Prostate gland (tissue), 2 donors: ENCODE data around the gene TFE3.

Experiments
- POLR2A ChIP-seq: fragments of 450-650 bp; IDR thresholded peaks from one replicate; pipeline ENCODE4 v1.6.1; 2016; ENCODE audit warnings: antibody characterized with exemption, mild to moderate bottlenecking
- POLR2AphosphoS5 ChIP-seq: sonication (generic); formaldehyde crosslinking; IDR thresholded peaks from one replicate; pipeline ENCODE4 v1.6.1; 2017; ENCODE audit warnings: antibody characterized with exemption
- TF ChIP-seq, protein P1 (sequence below), 4 experiments: fragments of 200-600 bp in 2 of 4; fragments of 450-650 bp in 2 of 4; sonication (generic) in 2 of 4; IDR thresholded peaks; 1 replicate in 3 of 4; 2 replicates in 1 of 4; pipeline ENCODE4 v1.5.1; 2016 to 2019; ENCODE audit warnings: antibody characterized with exemption in 4 of 4, mild to moderate bottlenecking in 2 of 4, moderate library complexity in 2 of 4

DNA sequence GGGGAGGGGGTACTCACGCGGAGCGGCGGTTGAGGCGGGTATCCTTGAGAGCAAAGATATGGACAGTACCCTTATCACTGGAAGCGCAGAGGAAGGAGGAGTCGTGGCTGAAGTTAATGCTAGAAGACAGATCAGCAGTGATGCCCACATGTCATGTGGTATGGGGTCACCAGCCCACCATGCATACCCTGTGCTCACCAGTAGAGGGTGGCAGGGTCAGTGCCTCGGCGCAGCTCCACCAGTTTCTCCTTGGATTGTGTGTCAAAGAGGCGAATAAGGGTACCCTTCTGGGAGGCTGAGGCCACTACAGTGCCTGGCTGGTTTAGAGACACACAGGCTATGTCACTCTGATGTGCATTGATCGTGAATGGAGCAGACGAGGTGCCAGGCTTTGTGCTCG is 32.2 kb upstream of the TFE3 start:
- TF ChIP-seq, protein P1, sequence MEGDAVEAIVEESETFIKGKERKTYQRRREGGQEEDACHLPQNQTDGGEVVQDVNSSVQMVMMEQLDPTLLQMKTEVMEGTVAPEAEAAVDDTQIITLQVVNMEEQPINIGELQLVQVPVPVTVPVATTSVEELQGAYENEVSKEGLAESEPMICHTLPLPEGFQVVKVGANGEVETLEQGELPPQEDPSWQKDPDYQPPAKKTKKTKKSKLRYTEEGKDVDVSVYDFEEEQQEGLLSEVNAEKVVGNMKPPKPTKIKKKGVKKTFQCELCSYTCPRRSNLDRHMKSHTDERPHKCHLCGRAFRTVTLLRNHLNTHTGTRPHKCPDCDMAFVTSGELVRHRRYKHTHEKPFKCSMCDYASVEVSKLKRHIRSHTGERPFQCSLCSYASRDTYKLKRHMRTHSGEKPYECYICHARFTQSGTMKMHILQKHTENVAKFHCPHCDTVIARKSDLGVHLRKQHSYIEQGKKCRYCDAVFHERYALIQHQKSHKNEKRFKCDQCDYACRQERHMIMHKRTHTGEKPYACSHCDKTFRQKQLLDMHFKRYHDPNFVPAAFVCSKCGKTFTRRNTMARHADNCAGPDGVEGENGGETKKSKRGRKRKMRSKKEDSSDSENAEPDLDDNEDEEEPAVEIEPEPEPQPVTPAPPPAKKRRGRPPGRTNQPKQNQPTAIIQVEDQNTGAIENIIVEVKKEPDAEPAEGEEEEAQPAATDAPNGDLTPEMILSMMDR (IDR thresholded peaks at IDR 0.05) = no peak
- TF ChIP-seq POLR2A = no peak
- no peak for TF ChIP-seq POLR2AphosphoS5
